HG03025 (cell line): ENCODE results near the gene TPP1.

Experiments
- ATAC-seq: cut with Tn5 transposase; IDR thresholded peaks from one replicate; pipeline ENCODE4 v1.9.1; 2021; ENCODE audit warnings: mild to moderate bottlenecking, moderate library complexity; ENCODE audit not compliant: unreplicated experiment, low FRiP score

The TPP1 gene

GRCh38 chr11:6566704-6567370, 52.4 kb downstream of the TPP1 start:
- no peak for ATAC-seq

- ATAC-seq: no peak
Observed at GRCh38 chr11:6565988-6566703, 53.1 kb downstream of the TPP1 start.

GRCh38 chr11:6565325-6565724, 53.9 kb downstream of the TPP1 start:
- ATAC-seq: no peak

GRCh38 chr11:6563667-6564066, 55.6 kb downstream of the TPP1 start:
- no peak for ATAC-seq

- no peak for ATAC-seq
Observed at GRCh38 chr11:6563121-6563619, 56.1 kb downstream of the TPP1 start.
